ENCODE data around the gene OR10G4. TPM values are rescaled to one million over a fixed set of nuclear protein-coding genes. Genes with fewer than 3 reads are reported as not detected.

OR10G4 gene
- total and polyA plus RNA-seq, 2 of the 13 experiments (the other 11 are each of a cell fraction or from before 2014, with no cell fraction given) = not detected

DNA sequence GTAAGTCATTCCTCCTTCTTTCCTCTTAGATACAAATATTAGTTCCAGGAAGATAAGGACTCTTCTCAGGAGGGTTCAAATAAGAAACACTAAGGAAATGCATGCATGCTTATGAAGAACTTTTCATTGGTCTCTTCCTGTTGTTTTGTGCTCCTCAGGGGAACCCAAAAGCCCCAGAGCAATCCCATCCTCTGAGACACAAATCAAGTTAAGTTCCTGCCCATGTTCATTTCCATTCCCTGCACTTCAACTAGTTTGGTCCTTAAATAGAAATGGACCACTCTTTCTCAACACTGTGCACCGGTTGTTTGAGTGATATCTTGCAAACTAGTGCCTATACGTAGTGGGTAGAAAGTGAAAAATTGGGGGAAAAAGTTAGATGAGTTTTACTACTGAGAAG is at the start of gene OR10G4 (continued):
- TF ChIP-seq SSRP1 (CRISPR knock-in tag; IDR thresholded peaks at IDR 0.05) (no peak), TIGD3 (CRISPR knock-in tag; IDR thresholded peaks at IDR 0.05; ENCODE audit: borderline replicate concordance) (no peak), ZNF451 (CRISPR knock-in tag; IDR thresholded peaks at IDR 0.05) (no peak)

DNA sequence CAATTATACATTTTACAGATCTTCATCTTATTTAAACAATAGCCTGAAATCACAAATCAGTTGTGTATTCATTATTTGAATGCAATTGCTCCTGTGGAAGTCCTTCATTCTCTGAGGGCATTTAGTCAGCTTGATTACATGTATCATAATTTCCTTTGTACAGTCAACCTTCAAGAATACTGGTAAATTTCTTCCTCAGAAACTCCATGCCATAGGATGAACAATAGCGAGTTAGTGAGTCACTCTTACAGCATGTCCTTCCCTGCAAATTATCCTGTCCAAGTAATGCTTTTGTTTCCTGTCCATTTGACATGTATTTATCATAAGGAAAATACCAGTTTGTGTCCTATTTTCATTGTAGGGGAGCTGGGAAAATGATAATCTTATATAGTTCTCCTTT is 39.0 kb upstream of the OR10G4 start:
- Histone ChIP-seq H4K20me1 (ENCODE audit: insufficient read depth, low read length) (no peaks in the 10 kb centered on the region), H3K9me3 (ENCODE audit: low read length) (peaks cover 23% of the 10 kb centered on the region; the same call in 1 of the 2 replicates), H3K4me2 (ENCODE audit: low read depth, low read length) (no peak overlapping the region), H2AFZ (ENCODE audit: low read length) (no peak overlapping the region), H3K27ac (ENCODE audit: extremely low read length, insufficient read depth, low read length) (no peak overlapping the region), H3K36me3 (replicated peaks in 1 of 2; ENCODE audit: control insufficient read depth in 1 of 2, insufficient read depth in 2 of 2, low read length in 2 of 2) (no peaks in the 10 kb centered on the region), H3K79me2 (ENCODE audit: insufficient read depth, low read length) (no peaks in the 10 kb centered on the region), H3K4me3 (replicated peaks in 1 of 3; ENCODE audit: insufficient read depth in 1 of 3, low read depth in 2 of 3, low read length in 3 of 3) (no peak overlapping the region), H3K27me3 (ENCODE audit: control insufficient read depth in 1 of 2, insufficient read depth in 2 of 2, low read length in 2 of 2) (no peaks in the 10 kb centered on the region), H3K4me1 (ENCODE audit: insufficient read depth, low read length) (no peaks in the 10 kb centered on the region), H3K9ac (ENCODE audit: insufficient read depth, low read depth, low read length) (no peak overlapping the region)
- ChIA-PET POLR2A (no interaction called here), CTCF (ENCODE audit: low intra/inter-chr PET ratio, low total read pairs) (no interaction called here)
- in situ Hi-C loops (cut with HindIII; ENCODE audit: extremely low pct_ligation_motif_present, low pct_unique_long_range_greater_than_20kb) (no loop called here), intact Hi-C loops (cut with micrococcal nuclease; ENCODE audit: unreplicated experiment) (no loop called here)
- FAIRE-seq (no peak), ATAC-seq (no peak), DNase-seq (ENCODE audit: low spot score) (no peak)
- no TSS peak for BruUV-seq (replicated peaks)
- WGBS (ENCODE audit: low lambda C conversion rate) = 0% methylated on average over 1 of the region's 1 CpG
- no peak for TF ChIP-seq RARA (CRISPR knock-in tag; IDR thresholded peaks at IDR 0.05)
- TF ChIP-seq ZNF264 (CRISPR knock-in tag; IDR thresholded peaks at IDR 0.05) = no peak
- no peak for TF ChIP-seq KAT8 (CRISPR knock-in tag; IDR thresholded peaks at IDR 0.05)
- TF ChIP-seq ZSCAN25 (CRISPR knock-in tag; IDR thresholded peaks at IDR 0.05) = no peak
- no peak for TF ChIP-seq KAT2B (IDR thresholded peaks at IDR 0.05; ENCODE audit: borderline replicate concordance, low read depth, low read length)
- TF ChIP-seq SALL2 (CRISPR knock-in tag; IDR thresholded peaks at IDR 0.05) = no peak
- TF ChIP-seq, protein P1, sequence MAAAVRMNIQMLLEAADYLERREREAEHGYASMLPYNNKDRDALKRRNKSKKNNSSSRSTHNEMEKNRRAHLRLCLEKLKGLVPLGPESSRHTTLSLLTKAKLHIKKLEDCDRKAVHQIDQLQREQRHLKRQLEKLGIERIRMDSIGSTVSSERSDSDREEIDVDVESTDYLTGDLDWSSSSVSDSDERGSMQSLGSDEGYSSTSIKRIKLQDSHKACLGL (CRISPR knock-in tag; IDR thresholded peaks at IDR 0.05) = no peak
- TF ChIP-seq, protein P2, sequence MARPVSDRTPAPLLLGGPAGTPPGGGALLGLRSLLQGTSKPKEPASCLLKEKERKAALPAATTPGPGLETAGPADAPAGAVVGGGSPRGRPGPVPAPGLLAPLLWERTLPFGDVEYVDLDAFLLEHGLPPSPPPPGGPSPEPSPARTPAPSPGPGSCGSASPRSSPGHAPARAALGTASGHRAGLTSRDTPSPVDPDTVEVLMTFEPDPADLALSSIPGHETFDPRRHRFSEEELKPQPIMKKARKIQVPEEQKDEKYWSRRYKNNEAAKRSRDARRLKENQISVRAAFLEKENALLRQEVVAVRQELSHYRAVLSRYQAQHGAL (CRISPR knock-in tag; IDR thresholded peaks at IDR 0.05; ENCODE audit: not compliant biosample characterization) = no peak
- TF ChIP-seq ZNF296 (CRISPR knock-in tag; conservative IDR thresholded peaks at IDR 0.05) = no peak
- TF ChIP-seq, protein P3, sequence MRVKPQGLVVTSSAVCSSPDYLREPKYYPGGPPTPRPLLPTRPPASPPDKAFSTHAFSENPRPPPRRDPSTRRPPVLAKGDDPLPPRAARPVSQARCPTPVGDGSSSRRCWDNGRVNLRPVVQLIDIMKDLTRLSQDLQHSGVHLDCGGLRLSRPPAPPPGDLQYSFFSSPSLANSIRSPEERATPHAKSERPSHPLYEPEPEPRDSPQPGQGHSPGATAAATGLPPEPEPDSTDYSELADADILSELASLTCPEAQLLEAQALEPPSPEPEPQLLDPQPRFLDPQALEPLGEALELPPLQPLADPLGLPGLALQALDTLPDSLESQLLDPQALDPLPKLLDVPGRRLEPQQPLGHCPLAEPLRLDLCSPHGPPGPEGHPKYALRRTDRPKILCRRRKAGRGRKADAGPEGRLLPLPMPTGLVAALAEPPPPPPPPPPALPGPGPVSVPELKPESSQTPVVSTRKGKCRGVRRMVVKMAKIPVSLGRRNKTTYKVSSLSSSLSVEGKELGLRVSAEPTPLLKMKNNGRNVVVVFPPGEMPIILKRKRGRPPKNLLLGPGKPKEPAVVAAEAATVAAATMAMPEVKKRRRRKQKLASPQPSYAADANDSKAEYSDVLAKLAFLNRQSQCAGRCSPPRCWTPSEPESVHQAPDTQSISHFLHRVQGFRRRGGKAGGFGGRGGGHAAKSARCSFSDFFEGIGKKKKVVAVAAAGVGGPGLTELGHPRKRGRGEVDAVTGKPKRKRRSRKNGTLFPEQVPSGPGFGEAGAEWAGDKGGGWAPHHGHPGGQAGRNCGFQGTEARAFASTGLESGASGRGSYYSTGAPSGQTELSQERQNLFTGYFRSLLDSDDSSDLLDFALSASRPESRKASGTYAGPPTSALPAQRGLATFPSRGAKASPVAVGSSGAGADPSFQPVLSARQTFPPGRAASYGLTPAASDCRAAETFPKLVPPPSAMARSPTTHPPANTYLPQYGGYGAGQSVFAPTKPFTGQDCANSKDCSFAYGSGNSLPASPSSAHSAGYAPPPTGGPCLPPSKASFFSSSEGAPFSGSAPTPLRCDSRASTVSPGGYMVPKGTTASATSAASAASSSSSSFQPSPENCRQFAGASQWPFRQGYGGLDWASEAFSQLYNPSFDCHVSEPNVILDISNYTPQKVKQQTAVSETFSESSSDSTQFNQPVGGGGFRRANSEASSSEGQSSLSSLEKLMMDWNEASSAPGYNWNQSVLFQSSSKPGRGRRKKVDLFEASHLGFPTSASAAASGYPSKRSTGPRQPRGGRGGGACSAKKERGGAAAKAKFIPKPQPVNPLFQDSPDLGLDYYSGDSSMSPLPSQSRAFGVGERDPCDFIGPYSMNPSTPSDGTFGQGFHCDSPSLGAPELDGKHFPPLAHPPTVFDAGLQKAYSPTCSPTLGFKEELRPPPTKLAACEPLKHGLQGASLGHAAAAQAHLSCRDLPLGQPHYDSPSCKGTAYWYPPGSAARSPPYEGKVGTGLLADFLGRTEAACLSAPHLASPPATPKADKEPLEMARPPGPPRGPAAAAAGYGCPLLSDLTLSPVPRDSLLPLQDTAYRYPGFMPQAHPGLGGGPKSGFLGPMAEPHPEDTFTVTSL (CRISPR knock-in tag; IDR thresholded peaks at IDR 0.05; ENCODE audit: borderline replicate concordance) = no peak
- no peak for TF ChIP-seq SP2 (CRISPR knock-in tag; IDR thresholded peaks at IDR 0.05)
- TF ChIP-seq CSRNP1 (CRISPR knock-in tag; IDR thresholded peaks at IDR 0.05) = no peak

Measured in HepG2 (cell line).